Chondrocyte (in vitro differentiated cells): ENCODE data around the gene PTPRU. TPM values are rescaled to one million over a fixed set of nuclear protein-coding genes. Genes with fewer than 3 reads are reported as not detected.

ENCODE experiments used
- DNase-seq: peaks from one replicate; pipeline ENCODE4 v3.0.0; 2021; ENCODE audit warnings: mixed read lengths, low spot score
- H3K27ac Mint-ChIP-seq: one replicate; pipeline ENCODE4 v1.8.0; 2021; ENCODE audit warnings: mild to moderate bottlenecking, moderate library complexity, mixed read lengths; ENCODE audit not compliant: unreplicated experiment
- H3K27me3 Mint-ChIP-seq: 2 replicates; pipeline ENCODE4 v1.8.0; 2021; ENCODE audit warnings: low read depth, mixed read lengths
- H3K36me3 Mint-ChIP-seq: 2 replicates; pipeline ENCODE4 v1.8.0; 2021; ENCODE audit warnings: low read depth, mixed read lengths
- H3K4me1 Mint-ChIP-seq: 2 replicates; pipeline ENCODE4 v1.8.0; 2021; ENCODE audit warnings: low read depth, mild to moderate bottlenecking, mixed read lengths
- H3K4me3 Mint-ChIP-seq: one replicate; pipeline ENCODE4 v1.8.0; 2021; ENCODE audit warnings: mild to moderate bottlenecking, moderate library complexity, mixed read lengths; ENCODE audit not compliant: unreplicated experiment
- H3K9me3 Mint-ChIP-seq: 2 replicates; pipeline ENCODE4 v1.8.0; 2021; ENCODE audit warnings: low read depth, mixed read lengths
- total RNA-seq: library from RNA; stranded (reverse); gene quantifications from 3 replicates; pipeline ENCODE4 v1.2.1, GENCODE V29; 2021
- TF ChIP-seq, protein P1 (sequence below): fragments of 200-600 bp; sonication (generic); IDR thresholded peaks from 2 replicates; pipeline ENCODE4 v1.5.0; 2021; ENCODE audit warnings: antibody characterized with exemption, mild to moderate bottlenecking, moderate library complexity

PTPRU gene
- total RNA-seq, 1 donor from 2014 or later = 12.6 TPM

DNA sequence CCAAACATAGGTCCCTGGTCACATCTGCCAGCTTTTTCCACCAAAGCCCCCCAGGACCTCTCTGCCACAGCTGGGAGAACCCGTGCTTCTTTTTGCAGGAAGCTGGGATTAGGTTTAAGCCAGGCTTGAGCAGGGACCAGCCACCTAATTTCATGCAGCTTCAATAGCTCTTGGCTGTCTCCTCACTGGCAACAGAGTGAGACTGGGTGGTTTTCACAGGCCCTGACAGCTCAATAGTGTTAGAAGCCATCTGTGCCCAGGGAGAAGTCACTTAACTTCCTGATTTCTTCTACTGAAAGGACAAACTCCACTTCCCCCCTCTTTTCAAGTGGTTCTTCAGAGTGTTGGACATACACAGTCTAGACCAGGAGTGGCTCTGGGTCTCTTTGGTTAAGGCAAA lies 34.3 kb upstream of the PTPRU start:
- peaks cover 16% of the 10 kb centered on the region for H3K4me1 Mint-ChIP-seq
- H3K36me3 Mint-ChIP-seq = peaks cover 8% of the 10 kb centered on the region
- no peak overlapping the region for H3K4me3 Mint-ChIP-seq
- H3K27ac Mint-ChIP-seq = peak overlapping the region; percentile 92
- H3K9me3 Mint-ChIP-seq = no peaks in the 10 kb centered on the region
- no peaks in the 10 kb centered on the region for H3K27me3 Mint-ChIP-seq
- TF ChIP-seq, protein P1, sequence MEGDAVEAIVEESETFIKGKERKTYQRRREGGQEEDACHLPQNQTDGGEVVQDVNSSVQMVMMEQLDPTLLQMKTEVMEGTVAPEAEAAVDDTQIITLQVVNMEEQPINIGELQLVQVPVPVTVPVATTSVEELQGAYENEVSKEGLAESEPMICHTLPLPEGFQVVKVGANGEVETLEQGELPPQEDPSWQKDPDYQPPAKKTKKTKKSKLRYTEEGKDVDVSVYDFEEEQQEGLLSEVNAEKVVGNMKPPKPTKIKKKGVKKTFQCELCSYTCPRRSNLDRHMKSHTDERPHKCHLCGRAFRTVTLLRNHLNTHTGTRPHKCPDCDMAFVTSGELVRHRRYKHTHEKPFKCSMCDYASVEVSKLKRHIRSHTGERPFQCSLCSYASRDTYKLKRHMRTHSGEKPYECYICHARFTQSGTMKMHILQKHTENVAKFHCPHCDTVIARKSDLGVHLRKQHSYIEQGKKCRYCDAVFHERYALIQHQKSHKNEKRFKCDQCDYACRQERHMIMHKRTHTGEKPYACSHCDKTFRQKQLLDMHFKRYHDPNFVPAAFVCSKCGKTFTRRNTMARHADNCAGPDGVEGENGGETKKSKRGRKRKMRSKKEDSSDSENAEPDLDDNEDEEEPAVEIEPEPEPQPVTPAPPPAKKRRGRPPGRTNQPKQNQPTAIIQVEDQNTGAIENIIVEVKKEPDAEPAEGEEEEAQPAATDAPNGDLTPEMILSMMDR = no peak
- DNase-seq = no peak

DNA sequence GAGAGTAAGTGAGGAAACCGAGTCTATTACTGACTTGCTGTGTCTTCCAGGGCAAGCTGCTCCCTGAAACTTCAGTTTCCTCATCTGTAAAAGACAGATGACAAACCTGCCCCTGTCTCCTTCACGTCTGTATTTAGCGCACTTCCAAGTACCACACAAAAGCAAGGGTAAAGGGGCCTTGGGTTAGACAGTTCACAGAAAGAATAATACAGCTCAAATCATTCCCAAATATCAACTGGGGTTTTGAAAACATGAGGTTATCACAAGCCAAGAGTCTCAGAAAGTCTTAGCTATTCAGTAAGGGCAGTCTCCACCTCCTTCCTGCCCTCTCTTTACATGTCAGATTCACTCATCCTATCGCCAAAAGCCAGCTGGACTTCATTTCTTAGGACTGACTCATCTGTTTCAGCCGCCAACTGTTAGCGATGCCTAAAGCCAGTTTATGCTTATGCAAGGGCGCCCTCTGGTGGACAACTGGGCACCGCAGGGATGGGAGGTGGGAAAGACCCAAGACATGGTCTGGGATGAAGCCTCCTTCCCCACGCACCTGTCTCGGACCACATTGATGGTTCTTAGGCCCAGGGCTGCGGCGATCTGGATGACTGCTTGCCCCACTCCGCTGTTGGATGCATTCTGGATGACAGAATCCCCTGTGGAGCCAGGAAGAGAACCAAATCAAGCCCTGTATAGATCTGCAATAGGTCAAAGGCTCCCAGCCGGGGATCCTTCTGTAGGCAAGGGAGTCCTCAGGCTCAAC lies 33.6 kb upstream of the PTPRU start:
- TF ChIP-seq, protein P1 = peak; percentile 93
- no peaks in the 10 kb centered on the region for H3K9me3 Mint-ChIP-seq
- H3K27ac Mint-ChIP-seq = peak overlapping the region; percentile 92
- H3K36me3 Mint-ChIP-seq = peaks cover 8% of the 10 kb centered on the region
- no peaks in the 10 kb centered on the region for H3K27me3 Mint-ChIP-seq
- no peak for DNase-seq
- H3K4me3 Mint-ChIP-seq = no peak overlapping the region
- peaks cover 11% of the 10 kb centered on the region for H3K4me1 Mint-ChIP-seq

DNA sequence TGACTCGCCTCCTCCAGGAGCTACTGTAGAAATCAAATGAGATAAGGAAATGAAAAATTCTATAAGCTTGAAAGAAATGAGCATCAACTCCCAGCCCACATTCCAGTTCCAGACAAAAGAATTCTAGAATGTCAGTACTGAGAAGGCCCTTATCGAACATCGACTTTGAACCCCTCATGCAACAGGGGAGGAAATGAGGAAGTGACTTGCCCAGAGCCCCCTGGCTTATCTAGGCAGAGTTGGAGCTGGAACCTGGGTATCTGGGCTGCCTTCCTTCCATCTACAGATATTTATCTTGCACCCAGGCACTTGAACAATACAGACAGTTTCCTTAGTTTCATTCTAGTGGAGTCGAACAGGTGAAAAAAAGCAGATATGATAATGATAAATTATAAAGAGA lies 27.9 kb upstream of the PTPRU start:
- Mint-ChIP-seq H3K36me3 (peaks cover 15% of the 10 kb centered on the region), H3K27ac (no peak overlapping the region), H3K9me3 (no peaks in the 10 kb centered on the region), H3K4me3 (no peak overlapping the region), H3K4me1 (peaks cover 5% of the 10 kb centered on the region), H3K27me3 (no peaks in the 10 kb centered on the region)
- DNase-seq = no peak
- TF ChIP-seq, protein P1 = no peak

DNA sequence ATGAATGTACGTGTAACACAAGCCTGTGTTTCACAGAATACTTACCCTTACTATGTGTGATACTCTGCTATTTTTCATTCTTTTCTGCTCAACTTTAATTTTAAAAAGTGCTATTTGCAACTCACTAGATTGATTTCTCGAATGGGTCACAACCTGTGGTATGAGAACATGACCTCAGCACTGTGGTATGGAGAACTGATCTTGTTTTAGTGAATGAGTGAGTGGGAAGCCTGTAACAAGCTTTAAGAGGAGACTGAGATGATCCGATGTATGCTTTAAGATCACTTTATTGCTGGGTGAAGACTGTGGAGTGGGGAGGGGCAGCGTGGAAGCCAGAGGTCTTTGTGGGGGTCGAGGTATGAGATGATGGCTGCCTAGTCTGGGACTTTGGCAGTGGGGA lies 27.1 kb upstream of the PTPRU start:
- Mint-ChIP-seq H3K9me3 (no peaks in the 10 kb centered on the region), H3K27ac (peak overlapping the region; percentile 56), H3K27me3 (no peaks in the 10 kb centered on the region), H3K4me3 (no peak overlapping the region), H3K36me3 (peaks cover 18% of the 10 kb centered on the region), H3K4me1 (peaks cover 5% of the 10 kb centered on the region)
- TF ChIP-seq, protein P1 = no peak
- DNase-seq = no peak

DNA sequence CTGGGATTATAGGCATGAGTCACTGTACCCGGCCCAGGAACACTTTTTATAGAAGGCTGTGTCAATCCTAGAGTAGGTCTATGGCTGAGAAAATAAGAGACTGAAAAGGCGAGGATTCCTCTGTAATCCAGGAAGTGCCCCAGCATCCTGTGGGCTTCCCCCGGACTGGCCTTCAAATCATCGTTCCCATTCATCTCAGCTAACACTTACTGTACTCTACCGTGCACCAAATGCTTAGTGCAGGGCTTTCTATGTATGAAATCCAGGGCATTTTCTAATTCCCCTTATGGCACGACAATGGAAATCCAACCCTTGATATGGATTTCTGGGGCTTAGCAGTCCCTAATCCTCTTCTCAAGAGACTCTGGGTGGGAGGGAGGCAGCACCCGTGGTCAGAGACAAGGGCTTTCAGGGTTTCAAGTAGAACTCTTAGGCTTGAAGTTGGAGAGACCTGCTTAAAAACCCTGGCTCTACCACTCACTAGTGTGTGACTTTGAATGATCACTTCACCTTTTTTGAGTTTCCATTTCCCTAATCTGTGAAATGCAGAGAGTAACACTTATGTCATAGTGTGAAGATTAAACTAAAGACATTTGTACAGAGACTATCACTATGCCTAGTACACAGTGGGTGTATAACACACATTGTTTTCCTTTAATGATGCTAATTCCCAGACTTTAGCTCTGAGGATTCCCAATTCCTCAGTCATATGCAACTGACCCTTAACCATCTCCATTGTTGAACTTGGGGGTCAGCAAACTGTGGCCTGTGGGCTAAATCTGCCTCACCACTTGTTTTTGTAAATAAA lies 25.8 kb upstream of the PTPRU start:
- no peaks in the 10 kb centered on the region for H3K27me3 Mint-ChIP-seq
- peaks cover 19% of the 10 kb centered on the region for H3K36me3 Mint-ChIP-seq
- H3K4me3 Mint-ChIP-seq = no peak overlapping the region
- no peaks in the 10 kb centered on the region for H3K9me3 Mint-ChIP-seq
- no peak overlapping the region for H3K27ac Mint-ChIP-seq
- DNase-seq = no peak
- H3K4me1 Mint-ChIP-seq = peaks cover 5% of the 10 kb centered on the region
- TF ChIP-seq, protein P1 = no peak
